Activated gamma-delta T cell treated with anti-CD3 and anti-CD28 coated beads, Interleukin-2, amount 50 U/mL, for 16 hours (primary cell): ENCODE results near the gene RSBN1.
A peak's percentile ranks its signal among the peaks of the same experiment; 100 is the strongest.
"Not testable (repeated sequence)": the region's sequence is repeated elsewhere in the genome, so short reads cannot be mapped to it uniquely, and the experiment has no call there.

Experiments used
- DNase-seq: peaks from one replicate; pipeline ENCODE4 v3.0.0-alpha.2; 2020; ENCODE audit warnings: low read depth

RSBN1 gene

GRCh38 chr1:113811888-113812660, at the start of gene RSBN1:
TSS of gene RSBN1 (minus strand) at chr1:113812476. CDS start at chr1:113812412, 64 bp downstream.
- peak; percentile 96 for DNase-seq

DNA sequence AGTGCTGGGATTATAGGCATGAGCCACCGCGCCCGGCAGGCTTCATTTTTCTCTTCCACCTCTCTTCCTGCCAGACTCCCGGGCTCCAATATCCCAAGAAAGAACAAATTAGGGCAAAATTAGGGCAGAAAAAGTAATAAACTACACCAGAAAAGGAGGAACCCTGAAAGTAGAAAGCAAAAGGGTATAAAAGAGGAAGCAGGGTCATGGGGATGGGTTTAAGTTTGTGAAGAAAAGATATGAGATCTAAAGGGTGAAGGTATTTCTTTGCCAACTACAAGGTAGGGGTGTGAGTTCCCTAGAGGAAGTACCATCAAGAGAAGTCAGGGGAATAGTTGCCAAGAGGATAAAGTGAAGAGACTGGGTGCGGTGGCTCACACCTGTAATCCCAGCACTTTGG, 49.4 kb upstream of the RSBN1 start:
- no peak for DNase-seq

GRCh38 chr1:113860891-113861290, 48.6 kb upstream of the RSBN1 start:
- no peak for DNase-seq

- DNase-seq: no peak
These were observed 47.4 kb upstream of the RSBN1 start for GRCh38 chr1:113859478-113860175.

DNA sequence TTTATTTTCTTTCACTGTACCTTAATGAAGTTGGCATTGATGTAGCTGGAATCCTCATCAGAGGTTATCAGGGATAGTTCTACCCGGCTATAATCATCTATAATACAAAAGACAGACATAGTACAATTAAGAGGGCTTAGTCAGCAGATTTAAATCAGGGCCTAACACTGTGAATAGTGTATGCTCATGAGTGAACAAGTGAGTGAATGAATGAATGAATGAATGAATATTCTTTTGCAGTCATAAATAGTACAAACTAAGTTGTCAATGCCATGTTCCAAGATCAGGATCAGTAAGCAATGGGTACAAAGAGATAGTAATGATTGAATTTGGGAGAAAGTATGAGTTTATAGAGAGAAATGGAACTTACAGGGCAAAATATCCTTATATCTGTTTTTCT, 46.7 kb upstream of the RSBN1 start:
- DNase-seq: no peak

GRCh38 chr1:113858418-113858817, 46.1 kb upstream of the RSBN1 start:
- DNase-seq: no peak

- DNase-seq: no peak
These were observed 45.5 kb upstream of the RSBN1 start for GRCh38 chr1:113857776-113858175.

- DNase-seq: no peak
These were observed 44.1 kb upstream of the RSBN1 start for GRCh38 chr1:113856401-113856790.

DNA sequence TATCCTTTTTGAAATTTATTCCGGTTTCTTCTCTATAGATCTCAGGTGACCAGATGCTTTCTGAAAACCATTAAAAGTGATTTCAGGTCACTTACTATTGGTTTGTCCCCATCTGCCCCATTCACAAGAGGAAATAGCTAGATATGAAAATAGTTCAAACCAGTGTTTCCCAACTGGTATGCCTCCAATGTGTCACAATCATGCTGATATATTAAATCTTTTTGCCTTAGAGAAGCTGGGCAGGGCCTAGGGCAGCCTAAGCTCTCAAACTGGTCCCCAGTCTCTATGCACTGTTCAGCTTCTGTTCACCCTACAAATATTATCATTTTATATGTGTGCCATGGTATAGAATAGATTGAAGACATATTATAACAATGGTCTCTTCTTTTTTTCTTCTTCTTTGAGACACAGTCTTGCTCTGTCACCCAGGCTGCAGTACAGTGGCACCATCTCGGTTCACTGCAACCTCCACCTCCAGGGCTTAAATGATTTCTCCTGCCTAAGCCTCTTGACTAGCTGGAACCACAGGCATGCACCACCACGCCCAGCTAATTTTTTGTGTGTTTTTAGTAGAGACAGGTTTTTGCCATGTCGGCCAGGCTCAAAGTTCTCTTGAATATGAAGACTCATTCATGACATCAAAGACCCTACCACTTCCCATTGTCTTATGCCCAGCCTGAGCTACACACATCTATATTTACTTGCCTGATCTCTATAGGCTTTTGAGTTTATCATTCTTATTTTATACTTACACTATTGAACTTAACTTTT, 43.5 kb upstream of the RSBN1 start:
- no peak for DNase-seq

DNA sequence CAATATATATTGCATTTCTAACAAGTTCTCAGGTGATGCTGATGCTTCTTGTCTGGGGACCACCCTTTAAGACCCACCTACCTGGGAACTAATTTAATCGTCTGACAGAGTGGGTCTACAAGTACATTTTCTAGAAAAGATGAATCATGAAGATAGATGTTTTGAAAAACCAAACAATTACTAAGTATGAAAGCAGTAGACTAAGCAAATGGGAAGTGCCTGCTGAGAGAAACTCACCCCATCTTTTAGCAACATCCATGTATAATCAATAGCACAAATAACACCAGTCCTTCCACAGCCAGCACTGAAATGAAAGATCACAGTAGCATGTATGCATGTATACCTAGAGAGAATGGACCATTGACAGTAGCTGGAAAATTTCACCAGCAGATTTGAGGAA, 42.0 kb upstream of the RSBN1 start:
- DNase-seq: no peak

- DNase-seq: not testable (repeated sequence)
These were observed 40.4 kb upstream of the RSBN1 start for GRCh38 chr1:113852694-113853093.

DNA sequence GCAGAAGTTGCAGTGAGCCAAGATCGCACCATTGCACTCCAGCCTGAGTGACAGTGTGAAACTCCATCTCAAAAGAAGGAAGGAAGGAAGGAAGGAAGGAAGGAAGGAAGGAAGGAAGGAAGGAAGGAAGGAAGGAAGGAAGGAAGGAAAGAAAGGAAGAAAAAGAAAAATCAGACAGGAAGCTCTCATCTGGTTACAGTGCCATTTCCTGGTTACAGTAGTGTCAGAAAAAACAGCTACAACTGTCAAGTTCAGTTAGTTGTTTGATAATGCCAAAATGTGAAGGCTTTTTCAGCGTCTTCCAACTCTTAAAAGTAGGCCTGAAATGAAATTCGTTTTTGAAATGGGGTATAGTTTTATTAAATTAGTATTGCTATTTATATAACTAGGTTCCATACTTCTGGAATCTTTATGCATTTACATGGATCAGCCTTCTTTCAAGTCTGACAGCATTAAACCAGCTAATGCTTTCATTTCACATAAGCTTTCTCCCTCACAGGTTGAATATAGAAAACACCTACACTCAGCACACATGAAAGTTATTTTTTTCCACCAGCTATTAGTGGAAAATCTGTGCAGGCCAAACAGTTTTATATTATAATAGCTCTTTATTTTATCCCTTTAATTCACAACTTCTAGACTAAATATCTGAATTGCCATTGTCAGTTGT, 38.0 kb upstream of the RSBN1 start:
- DNase-seq: no peak

DNA sequence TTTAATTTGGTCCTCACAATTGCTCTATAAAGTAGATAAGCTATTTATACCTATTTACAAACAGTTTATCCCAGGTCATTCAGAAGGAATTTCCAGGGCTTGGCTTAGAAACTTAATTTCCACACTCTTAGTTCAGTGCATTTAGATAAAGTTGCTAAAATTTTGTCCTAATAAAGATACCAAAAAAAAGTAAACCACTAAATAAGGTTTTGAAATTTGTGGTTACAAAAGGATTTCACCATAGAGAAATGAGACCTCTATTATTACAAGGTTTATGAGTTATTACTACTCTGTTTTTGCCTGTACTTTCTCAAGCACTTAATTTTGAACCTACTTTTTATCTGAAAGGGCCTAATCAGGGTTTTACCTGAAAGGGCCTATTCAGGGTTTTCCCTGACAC, 36.8 kb upstream of the RSBN1 start:
- DNase-seq: no peak

GRCh38 chr1:113846391-113847035, 34.2 kb upstream of the RSBN1 start:
- no peak for DNase-seq

DNA sequence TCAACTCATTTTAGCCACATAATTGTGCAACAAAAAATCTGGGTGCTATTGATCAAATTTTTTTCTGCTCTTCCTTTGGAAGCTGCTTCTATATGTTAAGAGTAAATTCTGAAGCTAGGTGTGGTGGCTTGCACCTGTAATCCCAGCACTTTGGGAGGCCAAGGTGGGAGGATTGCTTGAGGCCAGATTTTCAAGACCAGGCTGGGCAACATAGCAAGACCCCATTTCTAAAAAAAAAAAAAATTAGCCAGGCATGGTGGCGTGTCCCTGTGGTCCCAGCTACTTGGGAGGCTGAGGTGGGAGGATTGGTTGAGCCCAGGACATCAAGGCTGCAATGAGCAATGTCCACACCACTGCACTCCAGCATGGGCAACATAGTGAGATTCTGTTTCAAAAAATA, 24.3 kb upstream of the RSBN1 start:
- DNase-seq: no peak

DNA sequence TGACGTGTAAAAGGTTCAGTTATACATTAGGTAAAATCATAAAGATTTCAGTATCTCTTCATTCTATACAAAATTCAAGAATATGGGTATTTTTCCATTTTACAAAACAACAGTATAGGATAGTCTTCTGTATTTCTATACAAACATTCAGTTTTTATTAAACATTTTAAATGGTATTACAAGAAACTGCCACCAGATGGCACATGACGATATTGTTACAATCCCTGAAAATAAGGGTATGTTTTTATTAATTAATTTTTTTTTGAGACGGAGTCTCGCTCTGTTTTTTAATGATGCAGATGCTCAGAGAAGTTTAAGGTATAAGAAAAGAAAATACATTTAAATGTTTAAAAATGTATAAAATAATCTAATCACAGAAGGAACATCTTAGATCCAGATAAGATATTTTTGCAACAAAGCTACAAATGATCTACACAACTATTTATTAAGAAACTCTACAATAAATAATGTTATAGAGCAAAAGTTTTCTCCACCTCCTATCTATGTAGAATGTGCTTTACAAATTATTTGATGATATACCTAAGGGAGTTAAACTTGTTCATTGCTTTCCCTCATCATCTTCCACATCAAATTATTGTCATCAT, 23.5 kb upstream of the RSBN1 start:
- no peak for DNase-seq

DNA sequence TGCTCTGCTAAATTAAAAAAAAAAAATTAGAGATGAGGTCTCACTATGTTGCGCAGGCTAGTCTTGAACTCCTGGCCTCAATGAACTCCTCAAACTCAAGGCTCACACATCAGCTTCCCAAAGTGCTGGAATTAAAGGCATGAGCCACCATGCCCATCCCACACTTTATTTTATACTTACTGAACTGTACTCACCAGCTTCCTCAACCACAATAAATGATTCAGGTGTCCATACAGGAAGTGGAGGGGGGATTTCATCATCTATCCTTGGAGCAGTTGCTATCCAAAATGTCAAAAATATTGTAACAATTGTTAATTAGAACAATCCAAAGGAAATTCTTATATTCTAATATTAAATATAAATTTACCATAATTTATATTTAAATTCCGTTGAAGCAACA, 22.4 kb upstream of the RSBN1 start:
- DNase-seq: no peak

GRCh38 chr1:113830039-113830438, 17.8 kb upstream of the RSBN1 start:
- no peak for DNase-seq

GRCh38 chr1:113821916-113822315, 9.6 kb upstream of the RSBN1 start:
- no peak for DNase-seq

DNA sequence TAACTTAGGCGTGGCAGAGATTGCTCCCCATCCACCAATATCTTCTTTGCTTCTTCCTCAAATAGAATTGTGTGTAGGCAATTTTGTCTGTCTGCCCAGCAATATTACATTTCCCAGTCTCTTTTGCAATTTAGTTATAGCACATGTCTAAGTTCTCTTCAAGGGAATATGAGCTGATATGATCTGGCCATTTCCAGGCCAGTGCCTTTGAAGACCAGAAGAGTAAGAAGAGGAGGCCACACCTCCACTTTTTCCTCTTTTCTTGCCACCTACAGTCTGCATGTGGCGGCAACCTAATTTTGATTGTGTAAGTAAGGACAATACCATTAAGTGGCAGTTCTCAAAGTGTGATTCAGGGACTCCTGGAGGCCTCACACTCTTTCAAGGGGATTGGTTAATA, 6.3 kb upstream of the RSBN1 start:
- DNase-seq: no peak

- no peak for DNase-seq
These were observed 942 bp upstream of the RSBN1 start for GRCh38 chr1:113813218-113813617.
